ENCODE data around the gene CELSR1.

CELSR1 gene

DNA sequence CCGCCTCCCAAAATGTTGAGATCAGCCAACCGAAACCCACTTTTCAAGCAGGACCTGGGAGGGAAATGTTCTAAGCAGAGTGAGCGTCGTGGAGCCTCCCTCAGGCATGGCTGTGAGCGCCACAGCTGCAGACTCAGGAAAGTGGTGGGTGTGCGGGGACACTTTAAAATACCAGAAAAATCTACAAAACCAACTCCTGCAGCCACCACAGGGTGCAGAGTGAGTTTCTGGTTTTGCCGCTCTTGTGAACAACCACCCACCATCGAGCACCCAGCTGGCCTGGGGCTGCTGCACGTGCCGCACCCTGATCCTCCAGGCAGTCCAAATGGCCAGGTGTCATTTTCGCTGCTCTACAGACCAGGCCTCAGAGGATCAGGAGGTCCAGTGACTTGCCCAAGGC, 46.9 kb downstream of the CELSR1 start:
- no peak overlapping the region for H3K9ac ChIP-seq (ENCODE audit: low read depth, low read length)
- H3K36me3 ChIP-seq (ENCODE audit: control insufficient read depth, insufficient read depth, low read length): peaks cover 2% of the 10 kb centered on the region
- H3K27me3 ChIP-seq (ENCODE audit: control insufficient read depth, insufficient read depth, low read length): no peaks in the 10 kb centered on the region
- no peak overlapping the region for H3K4me3 ChIP-seq (ENCODE audit: low read depth, low read length)
- H3K4me1 ChIP-seq (ENCODE audit: control insufficient read depth, insufficient read depth, low read length): no peaks in the 10 kb centered on the region
- no peaks in the 10 kb centered on the region for H3K9me3 ChIP-seq (ENCODE audit: control insufficient read depth, insufficient read depth, low read length)

DNA sequence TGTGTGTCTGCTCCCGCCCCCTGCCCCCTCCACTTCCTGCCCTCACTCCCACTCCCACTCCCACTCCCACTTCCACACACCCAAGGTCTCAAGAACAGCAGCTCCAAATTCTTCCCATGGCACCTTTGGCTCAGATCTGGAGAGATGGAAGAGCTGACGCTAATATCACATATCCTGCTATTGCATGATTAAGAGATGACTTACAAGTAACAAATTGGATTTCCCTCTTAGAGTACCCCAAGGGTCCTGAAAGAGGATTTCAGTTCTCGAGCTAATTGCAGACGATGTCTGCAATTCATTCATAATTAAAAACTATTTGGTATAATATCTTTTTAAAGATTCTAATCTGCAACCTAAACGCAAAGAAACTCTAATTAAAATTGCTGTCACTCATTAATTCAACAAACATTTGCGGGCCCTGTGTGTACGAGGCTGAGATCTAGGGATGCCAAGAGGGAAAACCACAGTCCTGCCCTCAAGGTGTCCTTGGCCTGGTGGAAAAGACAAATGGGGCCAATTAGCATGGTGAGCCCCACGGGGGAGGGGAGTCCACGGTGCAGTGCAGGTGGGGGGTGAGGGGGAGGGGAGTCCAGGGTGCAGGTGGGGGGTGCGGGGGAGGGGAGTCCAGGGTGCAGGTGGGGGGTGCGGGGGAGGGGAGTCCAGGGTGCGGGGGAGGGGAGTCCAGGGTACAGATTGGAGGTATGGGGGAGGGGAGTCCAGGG, 50.3 kb downstream of the CELSR1 start:
- H3K36me3 ChIP-seq (ENCODE audit: control insufficient read depth, insufficient read depth, low read length): peaks cover 4% of the 10 kb centered on the region

DNA sequence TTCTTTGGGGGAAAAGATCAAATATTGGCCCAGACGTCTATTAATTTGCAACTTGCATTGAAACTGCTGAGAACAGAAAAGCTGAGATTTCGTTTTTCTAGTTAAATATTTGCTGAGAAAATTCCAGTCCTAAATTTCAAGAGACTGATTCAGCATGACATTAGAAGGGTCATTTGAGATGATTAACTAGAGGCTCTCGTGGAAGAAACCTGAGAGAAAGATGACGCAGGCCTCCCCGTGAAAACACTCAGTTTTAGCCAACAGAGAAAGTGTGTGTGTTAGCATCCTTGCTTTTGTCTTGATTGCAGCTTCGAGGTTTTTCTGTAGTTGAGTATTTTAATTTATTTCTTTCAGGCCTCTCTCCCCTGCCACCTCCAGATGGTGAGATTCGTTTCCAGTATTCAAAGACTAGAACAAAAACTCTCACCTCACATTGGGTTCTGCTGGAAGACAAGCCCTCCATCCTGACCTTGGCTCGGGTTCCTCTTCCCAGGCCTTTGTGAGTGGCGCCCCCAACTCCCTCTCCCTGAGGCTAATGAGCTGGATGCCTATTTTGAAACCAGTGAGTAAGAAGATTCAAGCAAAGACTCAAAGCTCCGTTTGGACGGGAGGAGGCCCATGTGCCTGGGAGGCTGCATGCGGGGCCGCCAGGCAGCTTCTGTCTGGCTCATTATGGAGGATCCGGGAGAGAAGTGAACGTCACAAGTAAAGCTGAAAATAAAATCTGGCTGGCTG, 52.4 kb downstream of the CELSR1 start:
- H3K4me1 ChIP-seq (ENCODE audit: control insufficient read depth, insufficient read depth, low read length): peaks cover 2% of the 10 kb centered on the region
- no peaks in the 10 kb centered on the region for H3K9me3 ChIP-seq (ENCODE audit: control insufficient read depth, insufficient read depth, low read length)
- no peak overlapping the region for H3K9ac ChIP-seq (ENCODE audit: low read depth, low read length)
- H3K27me3 ChIP-seq (ENCODE audit: control insufficient read depth, insufficient read depth, low read length): no peaks in the 10 kb centered on the region
- peaks cover 4% of the 10 kb centered on the region for H3K36me3 ChIP-seq (ENCODE audit: control insufficient read depth, insufficient read depth, low read length)
- no peak overlapping the region for H3K4me3 ChIP-seq (ENCODE audit: low read depth, low read length)

More for the DNA sequence above, 50.3 kb downstream of the CELSR1 start:
- H3K27me3 ChIP-seq (ENCODE audit: control insufficient read depth, insufficient read depth, low read length): no peaks in the 10 kb centered on the region
- no peak overlapping the region for H3K4me3 ChIP-seq (ENCODE audit: low read depth, low read length)
- no peaks in the 10 kb centered on the region for H3K9me3 ChIP-seq (ENCODE audit: control insufficient read depth, insufficient read depth, low read length)
- peaks cover 2% of the 10 kb centered on the region for H3K4me1 ChIP-seq (ENCODE audit: control insufficient read depth, insufficient read depth, low read length)
- no peak overlapping the region for H3K9ac ChIP-seq (ENCODE audit: low read depth, low read length)

DNA sequence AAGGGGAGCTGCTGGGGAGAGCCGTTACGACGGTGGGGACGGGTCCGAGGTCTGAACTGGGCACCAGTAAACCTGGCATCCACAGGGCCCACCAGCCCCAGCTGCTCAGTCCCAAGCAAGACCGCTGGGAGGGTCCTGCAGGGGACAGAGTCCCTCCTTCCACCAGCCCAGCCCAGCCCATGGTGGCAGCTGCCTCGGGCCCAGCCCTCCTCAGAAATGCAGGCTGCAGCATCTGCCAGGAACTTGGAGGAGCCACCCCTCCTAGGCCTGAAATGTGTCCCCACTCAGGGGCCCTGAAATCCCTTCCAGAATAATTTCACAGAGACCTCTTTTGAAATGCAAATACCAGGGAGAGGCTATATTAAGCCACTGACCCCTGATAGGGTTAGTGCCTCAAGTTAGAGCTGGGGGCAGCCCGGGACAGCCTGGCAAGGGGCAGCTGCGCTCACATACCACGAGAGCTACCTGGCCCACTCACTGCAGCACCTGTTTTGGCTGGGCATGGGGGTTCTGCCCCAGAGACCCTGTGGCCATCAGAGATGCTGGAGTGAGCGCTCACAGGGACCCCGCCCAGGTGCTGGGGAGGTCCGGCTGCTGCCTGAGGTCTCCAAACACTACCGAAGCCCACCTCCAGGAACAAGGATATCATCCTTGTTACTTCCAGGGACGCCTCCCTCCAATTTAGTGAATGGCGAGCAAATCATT, 53.1 kb downstream of the CELSR1 start:
- Histone ChIP-seq H3K4me1 (ENCODE audit: control insufficient read depth, insufficient read depth, low read length) (peaks cover 2% of the 10 kb centered on the region), H3K9me3 (ENCODE audit: control insufficient read depth, insufficient read depth, low read length) (no peaks in the 10 kb centered on the region), H3K36me3 (ENCODE audit: control insufficient read depth, insufficient read depth, low read length) (peaks cover 4% of the 10 kb centered on the region), H3K4me3 (ENCODE audit: low read depth, low read length) (no peak overlapping the region), H3K27me3 (ENCODE audit: control insufficient read depth, insufficient read depth, low read length) (no peaks in the 10 kb centered on the region), H3K9ac (ENCODE audit: low read depth, low read length) (no peak overlapping the region)

DNA sequence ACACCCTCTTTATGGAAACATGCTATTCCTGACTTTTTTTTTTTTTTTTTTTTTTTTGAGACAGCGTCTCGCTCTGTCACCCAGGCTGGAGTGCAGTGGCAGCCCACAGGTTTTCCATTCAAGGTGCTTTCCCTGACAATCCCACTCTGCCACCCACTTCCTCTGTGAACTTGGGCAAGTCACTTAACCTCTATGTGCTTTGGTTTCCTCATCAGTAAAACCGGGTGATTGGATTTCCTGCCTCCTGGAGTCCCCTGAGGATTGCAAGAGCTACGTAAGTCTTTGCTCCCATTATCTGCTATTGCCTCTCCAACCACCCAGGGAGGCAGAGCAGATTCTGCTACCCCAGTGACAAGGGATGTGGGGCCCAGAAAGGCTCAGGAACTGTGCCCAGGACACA, 54.1 kb downstream of the CELSR1 start:
- H3K4me1 ChIP-seq (ENCODE audit: control insufficient read depth, insufficient read depth, low read length): peaks cover 2% of the 10 kb centered on the region
- H3K9me3 ChIP-seq (ENCODE audit: control insufficient read depth, insufficient read depth, low read length): no peaks in the 10 kb centered on the region
- no peak overlapping the region for H3K9ac ChIP-seq (ENCODE audit: low read depth, low read length)
- no peaks in the 10 kb centered on the region for H3K27me3 ChIP-seq (ENCODE audit: control insufficient read depth, insufficient read depth, low read length)
- no peak overlapping the region for H3K4me3 ChIP-seq (ENCODE audit: low read depth, low read length)
- H3K36me3 ChIP-seq (ENCODE audit: control insufficient read depth, insufficient read depth, low read length): peaks cover 4% of the 10 kb centered on the region

DNA sequence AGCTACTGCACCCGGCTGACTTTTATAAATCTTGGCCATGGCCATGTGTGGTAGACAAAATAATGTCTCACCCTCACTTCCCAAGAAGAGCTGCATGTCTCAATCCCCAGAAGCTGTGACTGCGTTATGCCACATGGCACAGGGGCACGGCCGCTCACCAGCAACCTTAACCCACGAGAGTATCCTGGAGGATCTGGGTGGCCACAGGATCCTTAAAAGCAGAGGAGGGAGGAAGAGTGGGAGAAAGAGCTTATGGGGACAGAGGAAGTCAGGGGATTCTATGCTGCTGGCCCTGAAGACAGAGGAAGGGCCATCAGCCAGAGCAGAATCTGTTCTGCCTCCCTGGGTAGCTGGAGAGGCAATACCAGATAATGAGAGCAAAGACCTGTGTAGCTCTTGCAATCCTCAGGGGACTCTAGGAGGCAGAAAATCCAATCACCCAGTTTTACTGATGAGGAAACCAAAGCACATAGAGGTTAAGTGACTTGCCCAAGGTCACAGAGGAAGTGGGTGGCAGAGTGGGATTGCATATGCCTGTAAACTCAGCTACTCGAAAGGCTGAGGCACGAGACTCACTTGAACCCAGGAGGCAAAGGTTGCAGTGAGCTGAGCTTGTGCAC, 55.3 kb downstream of the CELSR1 start:
- H3K4me1 ChIP-seq (ENCODE audit: control insufficient read depth, insufficient read depth, low read length): peaks cover 2% of the 10 kb centered on the region
- peaks cover 4% of the 10 kb centered on the region for H3K36me3 ChIP-seq (ENCODE audit: control insufficient read depth, insufficient read depth, low read length)
- no peak overlapping the region for H3K4me3 ChIP-seq (ENCODE audit: low read depth, low read length)
- no peak overlapping the region for H3K9ac ChIP-seq (ENCODE audit: low read depth, low read length)
- no peaks in the 10 kb centered on the region for H3K9me3 ChIP-seq (ENCODE audit: control insufficient read depth, insufficient read depth, low read length)
- no peaks in the 10 kb centered on the region for H3K27me3 ChIP-seq (ENCODE audit: control insufficient read depth, insufficient read depth, low read length)

DNA sequence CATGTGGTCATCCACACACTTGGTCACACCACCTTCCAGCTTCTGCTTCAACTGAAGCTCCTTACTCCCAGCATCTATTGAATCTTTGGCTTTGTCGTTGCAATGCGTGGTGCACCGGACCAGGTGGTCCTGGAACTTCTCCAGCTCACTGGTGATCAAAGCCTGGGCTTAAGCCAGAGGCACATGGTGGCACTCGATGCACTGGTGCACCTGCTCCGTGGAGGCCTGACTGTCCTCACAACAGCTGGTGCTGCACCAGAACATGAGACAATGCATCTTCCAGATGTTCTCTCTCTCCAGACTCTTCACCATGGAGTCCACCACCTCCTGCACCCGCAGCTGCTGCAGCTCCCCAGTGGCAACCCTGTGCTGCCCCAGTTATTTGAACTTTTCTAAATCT, 56.0 kb downstream of the CELSR1 start:
- no peaks in the 10 kb centered on the region for H3K9me3 ChIP-seq (ENCODE audit: control insufficient read depth, insufficient read depth, low read length)
- no peak overlapping the region for H3K4me3 ChIP-seq (ENCODE audit: low read depth, low read length)
- peaks cover 2% of the 10 kb centered on the region for H3K4me1 ChIP-seq (ENCODE audit: control insufficient read depth, insufficient read depth, low read length)
- peaks cover 4% of the 10 kb centered on the region for H3K36me3 ChIP-seq (ENCODE audit: control insufficient read depth, insufficient read depth, low read length)
- H3K9ac ChIP-seq (ENCODE audit: low read depth, low read length): no peak overlapping the region
- no peaks in the 10 kb centered on the region for H3K27me3 ChIP-seq (ENCODE audit: control insufficient read depth, insufficient read depth, low read length)

DNA sequence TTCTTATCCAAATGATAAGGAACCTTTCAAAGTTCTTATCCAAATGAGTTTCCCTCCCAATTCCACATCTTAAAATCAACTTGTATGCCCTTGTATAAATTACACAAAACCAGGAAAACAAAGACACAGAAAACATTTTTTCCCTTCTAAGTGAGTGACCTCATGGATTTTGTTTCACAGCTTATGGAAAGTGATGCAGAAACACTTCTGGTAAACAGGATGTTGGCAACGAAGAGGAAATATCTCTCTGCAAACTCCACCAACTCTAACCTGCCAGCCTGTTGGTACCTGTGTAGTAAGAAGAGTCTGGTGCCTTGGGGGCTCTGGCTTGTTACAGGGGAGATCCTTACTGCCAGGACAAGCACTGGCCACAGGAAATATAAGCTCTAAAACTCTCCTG, 57.0 kb downstream of the CELSR1 start:
- H3K4me1 ChIP-seq (ENCODE audit: control insufficient read depth, insufficient read depth, low read length): peaks cover 2% of the 10 kb centered on the region
- no peak overlapping the region for H3K4me3 ChIP-seq (ENCODE audit: low read depth, low read length)
- no peaks in the 10 kb centered on the region for H3K9me3 ChIP-seq (ENCODE audit: control insufficient read depth, insufficient read depth, low read length)
- no peak overlapping the region for H3K9ac ChIP-seq (ENCODE audit: low read depth, low read length)
- no peaks in the 10 kb centered on the region for H3K27me3 ChIP-seq (ENCODE audit: control insufficient read depth, insufficient read depth, low read length)
- peaks cover under 1% of the 10 kb centered on the region for H3K36me3 ChIP-seq (ENCODE audit: control insufficient read depth, insufficient read depth, low read length)

DNA sequence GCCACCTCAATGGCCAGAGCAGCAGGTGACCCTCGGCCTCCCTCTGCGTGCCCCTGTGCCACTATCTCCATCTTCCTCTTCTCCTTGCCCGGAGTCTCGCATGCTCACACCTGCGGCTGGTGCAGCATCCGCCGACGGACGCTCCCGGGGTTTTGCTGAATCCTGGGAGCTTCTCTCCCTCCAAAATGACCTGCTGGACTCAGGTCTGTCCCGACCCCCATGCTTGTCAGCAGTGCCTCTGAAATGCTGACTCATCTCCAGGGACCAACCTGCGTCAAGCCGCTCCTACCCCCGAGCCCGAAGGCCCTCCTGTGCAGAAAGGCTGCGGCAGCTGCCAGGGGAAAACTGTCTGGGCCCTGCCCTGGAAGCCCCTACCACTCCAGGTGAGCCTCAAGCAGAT, 58.4 kb downstream of the CELSR1 start:
- H3K4me1 ChIP-seq (ENCODE audit: control insufficient read depth, insufficient read depth, low read length): no peaks in the 10 kb centered on the region
- no peak overlapping the region for H3K9ac ChIP-seq (ENCODE audit: low read depth, low read length)
- H3K27me3 ChIP-seq (ENCODE audit: control insufficient read depth, insufficient read depth, low read length): no peaks in the 10 kb centered on the region
- no peaks in the 10 kb centered on the region for H3K36me3 ChIP-seq (ENCODE audit: control insufficient read depth, insufficient read depth, low read length)
- H3K4me3 ChIP-seq (ENCODE audit: low read depth, low read length): no peak overlapping the region
- no peaks in the 10 kb centered on the region for H3K9me3 ChIP-seq (ENCODE audit: control insufficient read depth, insufficient read depth, low read length)

DNA sequence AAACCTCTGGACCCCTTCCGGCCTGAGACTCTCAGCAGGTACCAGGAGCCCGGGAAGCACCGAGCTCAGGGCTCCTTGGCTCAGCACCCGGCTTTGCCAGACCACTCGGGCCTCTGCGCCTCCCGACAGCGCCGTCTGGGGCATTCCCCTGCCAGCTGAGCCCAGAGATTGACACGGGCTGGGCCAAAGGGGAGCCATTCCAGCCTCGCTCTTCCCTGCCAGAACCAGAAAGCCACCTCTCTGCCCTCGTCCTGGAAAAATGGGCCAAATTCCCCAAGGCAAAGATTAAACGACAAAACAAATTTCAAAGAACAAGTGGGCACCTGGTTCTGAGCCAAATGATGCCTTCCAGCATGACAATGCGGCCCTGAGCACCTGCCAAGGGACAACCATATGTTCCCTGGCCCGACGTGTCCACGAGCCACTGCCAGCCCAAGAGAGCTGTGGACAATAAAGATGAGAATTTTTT, 59.3 kb downstream of the CELSR1 start:
- Histone ChIP-seq H3K27me3 (ENCODE audit: control insufficient read depth, insufficient read depth, low read length) (no peaks in the 10 kb centered on the region), H3K4me3 (ENCODE audit: low read depth, low read length) (no peak overlapping the region), H3K9me3 (ENCODE audit: control insufficient read depth, insufficient read depth, low read length) (no peaks in the 10 kb centered on the region), H3K4me1 (ENCODE audit: control insufficient read depth, insufficient read depth, low read length) (no peaks in the 10 kb centered on the region), H3K9ac (ENCODE audit: low read depth, low read length) (no peak overlapping the region), H3K36me3 (ENCODE audit: control insufficient read depth, insufficient read depth, low read length) (no peaks in the 10 kb centered on the region)

DNA sequence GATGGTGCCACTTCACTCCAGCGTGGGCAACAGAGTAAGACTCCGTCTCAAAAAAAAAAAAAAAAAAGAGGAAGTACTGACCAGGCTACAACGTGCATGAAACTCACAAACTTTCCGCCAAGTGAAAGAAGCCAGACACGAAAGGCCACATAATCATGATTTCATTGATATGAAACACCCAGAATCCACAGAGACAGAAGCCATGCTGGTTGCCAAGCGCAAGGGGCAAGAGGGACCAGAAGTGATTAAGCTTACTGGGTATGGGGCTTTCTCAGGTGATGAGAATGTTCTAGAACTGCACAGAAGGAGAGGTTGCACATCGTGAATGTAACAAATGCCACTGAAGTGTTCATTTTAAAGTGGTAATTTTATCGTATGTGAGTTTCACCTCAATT, 60.9 kb downstream of the CELSR1 start:
- Histone ChIP-seq H3K4me1 (ENCODE audit: control insufficient read depth, insufficient read depth, low read length) (no peaks in the 10 kb centered on the region), H3K9me3 (ENCODE audit: control insufficient read depth, insufficient read depth, low read length) (no peaks in the 10 kb centered on the region), H3K4me3 (ENCODE audit: low read depth, low read length) (no peak overlapping the region), H3K9ac (ENCODE audit: low read depth, low read length) (no peak overlapping the region), H3K27me3 (ENCODE audit: control insufficient read depth, insufficient read depth, low read length) (no peaks in the 10 kb centered on the region), H3K36me3 (ENCODE audit: control insufficient read depth, insufficient read depth, low read length) (no peaks in the 10 kb centered on the region)

Measured in iPS-15b (cell line).